Spinal cord (tissue), 10 donors: ENCODE data around the gene PAK6. TPM values are rescaled to one million over a fixed set of nuclear protein-coding genes. Genes with fewer than 3 reads are reported as not detected.

ENCODE experiments used
- DNase-seq, 6 donors: peaks; one replicate each; pipeline versions ENCODE4 v3.0.0 to v3.0.0-alpha.2; 2013 to 2015; ENCODE audit warnings: low spot score in 6 of 6, low read depth in 4 of 6
- H3K27ac ChIP-seq: one replicate; pipeline ENCODE4 v1.5.1; 2013; ENCODE audit warnings: low read depth, low read length, control low read depth
- H3K27me3 ChIP-seq: one replicate; pipeline ENCODE4 v1.6.1; 2013; ENCODE audit warnings: low read length; ENCODE audit not compliant: control insufficient read depth, insufficient read depth
- H3K36me3 ChIP-seq: one replicate; pipeline ENCODE4 v1.6.1; 2013; ENCODE audit warnings: low read length; ENCODE audit not compliant: control insufficient read depth, insufficient read depth
- H3K4me1 ChIP-seq: one replicate; pipeline ENCODE4 v1.6.1; 2013; ENCODE audit warnings: low read length; ENCODE audit not compliant: control insufficient read depth, insufficient read depth
- H3K4me3 ChIP-seq: one replicate; pipeline ENCODE4 v1.5.1; 2013; ENCODE audit warnings: low read depth, low read length, control low read depth
- H3K9me3 ChIP-seq: one replicate; pipeline ENCODE4 v1.6.1; 2013; ENCODE audit warnings: low read length; ENCODE audit not compliant: control insufficient read depth, insufficient read depth
- WGBS: methylation state at CpG from one replicate; pipeline ENCODE4 v1.1.5; 2013; ENCODE audit warnings: missing lambda C conversion rate; ENCODE audit not compliant: insufficient coverage; 5-methylcytosine and 5-hydroxymethylcytosine counted together
- polyA plus RNA-seq, 2 donors: library from polyadenylated mRNA; unstranded; fragments of 120-200 nt; gene quantifications; one replicate each; pipeline ENCODE4 v1.2.1, GENCODE V29; 2013; ENCODE audit not compliant: insufficient read length in 2 of 2
- total RNA-seq, 2 donors: library from RNA; depleted of rRNA in 1 of 2; stranded (reverse); fragments of 120-200 nt in 1 of 2; fragments of >200 nt in 1 of 2; gene quantifications; one replicate each; pipeline versions ENCODE4 v1.2.3 to v1.2.4, GENCODE V29; 2013 to 2014
- donor health status: healthy.

Gene PAK6
- total and polyA plus RNA-seq, 4 donors, result 4.4 to 25.7 (median 15.3) TPM

GRCh38 chr15:40323953-40324937 is 85.4 kb downstream of the PAK6 start:
- H3K4me1 ChIP-seq, result peaks cover 37% of the 10 kb centered on the region
- DNase-seq, result peak in 2 of 6 donors; percentile 50 to 53
- under 1% methylated on average over 96 of the region's 101 CpGs for WGBS
- H3K27ac ChIP-seq, result no peak overlapping the region
- no peaks in the 10 kb centered on the region for H3K9me3 ChIP-seq
- no peaks in the 10 kb centered on the region for H3K27me3 ChIP-seq
- no peaks in the 10 kb centered on the region for H3K36me3 ChIP-seq
- peak overlapping the region; percentile 50 for H3K4me3 ChIP-seq

GRCh38 chr15:40325188-40325587 is 86.3 kb downstream of the PAK6 start:
- peaks cover 42% of the 10 kb centered on the region for H3K4me1 ChIP-seq
- H3K36me3 ChIP-seq, result no peaks in the 10 kb centered on the region
- H3K27me3 ChIP-seq, result no peaks in the 10 kb centered on the region
- peak in 1 of 6 donors; percentile 59 for DNase-seq
- no peak overlapping the region for H3K27ac ChIP-seq
- WGBS, result no CpG with 5 or more reads among the region's 2 CpGs
- H3K4me3 ChIP-seq, result peak overlapping the region; percentile 50
- H3K9me3 ChIP-seq, result no peaks in the 10 kb centered on the region

- WGBS, result no CpG with 5 or more reads among the region's 2 CpGs
- no peak overlapping the region for H3K27ac ChIP-seq
- no peaks in the 10 kb centered on the region for H3K36me3 ChIP-seq
- H3K27me3 ChIP-seq, result no peaks in the 10 kb centered on the region
- no peak for DNase-seq
- no peaks in the 10 kb centered on the region for H3K9me3 ChIP-seq
- peaks cover 45% of the 10 kb centered on the region for H3K4me1 ChIP-seq
- no peak overlapping the region for H3K4me3 ChIP-seq
Observed at GRCh38 chr15:40325700-40326099, 86.8 kb downstream of the PAK6 start.

Other genes with a start within 250 kb of the PAK6 start
- 100 to 1,000 TPM; 149 to 337 TPM for gene SRP14, start 199.9 kb upstream of the PAK6 start, total RNA-seq
- gene SRP14, start 199.9 kb upstream of the PAK6 start, polyA plus RNA-seq, result 100 to 1,000 TPM; 511 to 561 TPM
- 10 to 100 TPM in 1 of 2 donors, 1 to 10 TPM in 1; 7.8 to 10.3 TPM for gene BMF, start 130.2 kb upstream of the PAK6 start, total RNA-seq
- 1 to 10 TPM; 4.6 to 8.0 TPM for gene BMF, start 130.2 kb upstream of the PAK6 start, polyA plus RNA-seq
- gene BUB1B, start 78.0 kb upstream of the PAK6 start, total RNA-seq, result 10 to 100 TPM; 24.0 to 26.5 TPM
- gene BUB1B, start 78.0 kb upstream of the PAK6 start, polyA plus RNA-seq, result 10 to 100 TPM; 16.2 to 17.1 TPM
- under 1 TPM in 1 of 2 donors, not detected in 1; 0.28 TPM for gene ANKRD63, start 44.0 kb downstream of the PAK6 start, total RNA-seq
- under 1 TPM; 0.14 to 0.30 TPM for gene ANKRD63, start 44.0 kb downstream of the PAK6 start, polyA plus RNA-seq
- gene PLCB2, start 68.9 kb downstream of the PAK6 start, total RNA-seq, result 10 to 100 TPM in 1 of 2 donors, 1 to 10 TPM in 1; 7.6 to 12.0 TPM
- 10 to 100 TPM; 21.0 to 21.8 TPM for gene PLCB2, start 68.9 kb downstream of the PAK6 start, polyA plus RNA-seq
- gene INAFM2, start 84.6 kb downstream of the PAK6 start, total RNA-seq, result 10 to 100 TPM; 17.0 to 20.6 TPM
- 10 to 100 TPM; 26.1 to 29.6 TPM for gene INAFM2, start 84.6 kb downstream of the PAK6 start, polyA plus RNA-seq
- gene CCDC9B, start 101.9 kb downstream of the PAK6 start, total RNA-seq, result 1 to 10 TPM; 1.8 to 3.0 TPM
- gene CCDC9B, start 101.9 kb downstream of the PAK6 start, polyA plus RNA-seq, result 1 to 10 TPM; 5.8 to 7.5 TPM
- gene PHGR1, start 112.0 kb downstream of the PAK6 start, total RNA-seq, result not detected
- gene PHGR1, start 112.0 kb downstream of the PAK6 start, polyA plus RNA-seq, result not detected
- 10 to 100 TPM in 1 of 2 donors, 1 to 10 TPM in 1; 7.8 to 13.3 TPM for gene DISP2, start 119.2 kb downstream of the PAK6 start, total RNA-seq
- gene DISP2, start 119.2 kb downstream of the PAK6 start, polyA plus RNA-seq, result 10 to 100 TPM; 28.6 to 43.8 TPM
- gene KNSTRN, start 143.7 kb downstream of the PAK6 start, total RNA-seq, result 10 to 100 TPM; 30.1 to 30.9 TPM
- 10 to 100 TPM; 33.9 to 36.2 TPM for gene KNSTRN, start 143.7 kb downstream of the PAK6 start, polyA plus RNA-seq
- 10 to 100 TPM; 45.5 to 50.6 TPM for gene IVD, start 166.7 kb downstream of the PAK6 start, total RNA-seq
- gene IVD, start 166.7 kb downstream of the PAK6 start, polyA plus RNA-seq, result 100 to 1,000 TPM in 1 of 2 donors, 10 to 100 TPM in 1; 76.9 to 105 TPM
- gene BAHD1, start 201.9 kb downstream of the PAK6 start, total RNA-seq, result 10 to 100 TPM in 1 of 2 donors, 1 to 10 TPM in 1; 6.2 to 14.7 TPM
- gene BAHD1, start 201.9 kb downstream of the PAK6 start, polyA plus RNA-seq, result 10 to 100 TPM; 22.8 to 25.3 TPM
- 10 to 100 TPM in 1 of 2 donors, 1 to 10 TPM in 1; 5.4 to 16.6 TPM for gene CHST14, start 231.9 kb downstream of the PAK6 start, total RNA-seq
- 10 to 100 TPM; 20.0 to 21.9 TPM for gene CHST14, start 231.9 kb downstream of the PAK6 start, polyA plus RNA-seq